ENCODE results near the gene TMEM234.
"Not testable (repeated sequence)": the region's sequence is repeated elsewhere in the genome, so short reads cannot be mapped to it uniquely, and the experiment has no call there.

Gene TMEM234

DNA sequence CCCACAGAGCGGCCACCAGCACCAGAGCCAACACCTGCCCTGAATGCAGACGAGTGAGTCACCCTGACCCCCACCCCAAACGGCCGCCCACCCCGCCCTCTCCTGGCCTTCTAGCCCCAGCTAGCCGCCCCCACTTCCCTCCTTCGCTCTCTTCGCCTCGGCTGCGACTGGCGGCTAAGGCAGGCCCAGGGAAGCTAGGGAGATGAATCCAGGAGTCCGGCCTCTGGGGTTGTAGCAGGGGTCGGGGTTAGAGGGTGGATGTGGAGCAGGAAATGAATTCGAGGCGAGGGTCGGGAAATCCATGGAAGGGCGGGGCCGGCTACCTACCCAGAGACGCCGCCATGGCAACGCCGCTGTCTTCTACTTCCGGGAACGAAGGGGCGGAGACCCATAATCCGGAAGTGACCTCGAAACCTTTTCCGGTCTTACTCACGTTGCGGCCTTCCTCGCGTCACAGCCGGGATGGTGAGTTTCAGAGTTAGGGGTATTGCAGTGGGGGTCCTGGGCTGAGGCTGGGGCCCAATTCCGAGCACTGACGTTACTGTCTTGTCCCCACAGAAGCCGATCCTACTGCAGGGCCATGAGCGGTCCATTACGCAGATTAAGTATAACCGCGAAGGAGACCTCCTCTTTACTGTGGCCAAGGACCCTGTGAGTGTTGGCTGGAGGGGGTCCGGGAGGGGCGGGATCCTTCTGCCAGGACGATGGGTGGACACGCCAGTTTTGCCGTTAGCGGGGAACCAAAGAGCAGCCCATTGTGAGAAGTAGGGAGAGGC is at the start of gene TMEM234, which contains the start of gene EIF3I:
Gene TMEM234 (minus strand): TSS at position 374 of the 776 bp plus-strand sequence. CDS start 31 bp downstream, at position 343.
Gene EIF3I (plus strand): TSS at position 428 of the 776 bp plus-strand sequence. CDS start 35 bp downstream, at position 463.
- DNase-seq, result peak; percentile 87

DNA sequence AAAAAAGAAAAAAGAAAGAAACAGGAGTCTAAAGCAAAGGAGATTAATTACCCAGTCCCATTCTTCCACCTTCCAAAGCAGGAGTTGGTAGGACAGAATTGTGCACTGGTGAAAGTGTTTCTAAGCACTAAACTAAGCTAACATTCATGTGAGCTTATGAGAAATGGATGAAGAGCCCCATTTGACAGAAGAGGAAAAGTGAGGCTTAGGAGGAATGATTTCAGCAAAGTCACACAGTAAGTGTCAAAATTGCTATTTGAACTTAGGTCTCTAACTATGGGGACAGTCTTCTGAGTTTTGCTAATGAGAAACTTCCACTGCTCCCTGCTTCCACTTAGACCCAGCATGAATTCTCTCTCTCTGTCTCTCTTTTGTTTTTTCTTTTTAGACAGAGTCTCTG is 47.6 kb upstream of the TMEM234 start:
- no peak for DNase-seq

DNA sequence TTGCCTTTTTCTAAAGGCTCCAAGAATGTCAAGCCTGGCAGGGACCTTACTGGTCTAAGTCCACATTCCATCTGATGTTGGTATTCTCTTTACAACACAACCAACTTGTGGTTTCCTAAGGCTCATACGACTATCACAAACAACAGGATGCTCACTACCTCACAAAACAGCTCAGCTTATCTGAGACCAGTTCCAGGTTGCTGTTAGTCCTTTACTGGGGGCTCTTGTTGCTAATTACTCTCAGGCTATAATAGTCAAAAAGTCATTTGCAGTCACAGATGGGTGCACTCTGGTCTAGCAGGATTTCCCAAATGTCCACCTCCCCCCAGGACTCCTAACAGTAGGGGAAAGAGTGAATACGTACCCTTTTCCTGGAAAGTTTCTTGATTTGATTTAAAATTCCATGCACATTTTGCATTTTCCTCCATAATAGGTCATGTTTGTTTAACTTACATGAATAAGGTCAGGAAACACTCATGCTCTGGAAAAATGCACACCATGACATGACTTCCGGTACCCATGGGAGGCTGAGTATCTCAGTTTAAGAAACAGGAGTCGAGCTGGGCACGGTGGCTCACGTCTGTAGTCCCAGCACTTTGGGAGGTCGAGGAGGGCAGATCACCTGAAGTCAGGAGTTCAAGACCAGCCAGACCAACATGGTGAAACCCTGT is 44.9 kb upstream of the TMEM234 start:
- DNase-seq, result no peak

DNA sequence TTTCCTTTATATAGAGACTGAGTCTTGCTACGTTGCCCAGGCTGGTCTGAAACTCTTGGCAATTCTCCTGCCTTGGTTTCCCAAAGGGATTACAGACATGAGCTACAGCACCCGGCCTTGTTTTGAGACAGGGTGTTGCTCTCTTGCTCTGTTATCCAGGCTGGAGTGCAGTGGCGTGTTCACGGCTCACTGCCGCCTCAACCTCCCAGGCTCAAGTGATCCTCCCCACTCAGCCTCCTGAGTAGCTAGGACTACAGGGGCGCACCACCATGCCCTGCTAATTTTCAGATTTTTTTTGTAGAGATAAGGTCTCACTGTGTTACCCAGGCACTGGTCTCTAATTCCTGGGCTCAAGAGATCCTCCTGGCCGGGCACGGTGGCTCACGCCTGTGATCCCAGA is 43.7 kb upstream of the TMEM234 start:
- DNase-seq, result no peak

DNA sequence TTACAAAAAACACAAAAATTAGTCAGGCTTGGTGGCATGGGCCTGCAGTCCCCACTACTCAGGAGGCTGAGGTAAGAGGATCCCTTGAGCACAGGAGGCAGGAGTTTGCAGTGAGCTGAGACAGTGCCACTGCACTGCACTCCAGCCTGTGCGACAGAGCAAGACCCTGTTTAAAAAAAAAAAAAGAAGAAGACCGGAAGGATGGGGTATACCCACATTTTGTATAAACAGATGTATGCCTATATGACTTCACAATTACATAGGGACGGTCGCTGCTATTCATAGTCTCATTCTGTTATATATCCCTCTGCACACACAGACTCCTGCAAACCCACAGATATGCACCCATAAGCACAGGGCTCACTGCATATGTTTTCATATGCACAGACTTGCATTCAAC is 41.6 kb upstream of the TMEM234 start:
- DNase-seq, result no peak

DNA sequence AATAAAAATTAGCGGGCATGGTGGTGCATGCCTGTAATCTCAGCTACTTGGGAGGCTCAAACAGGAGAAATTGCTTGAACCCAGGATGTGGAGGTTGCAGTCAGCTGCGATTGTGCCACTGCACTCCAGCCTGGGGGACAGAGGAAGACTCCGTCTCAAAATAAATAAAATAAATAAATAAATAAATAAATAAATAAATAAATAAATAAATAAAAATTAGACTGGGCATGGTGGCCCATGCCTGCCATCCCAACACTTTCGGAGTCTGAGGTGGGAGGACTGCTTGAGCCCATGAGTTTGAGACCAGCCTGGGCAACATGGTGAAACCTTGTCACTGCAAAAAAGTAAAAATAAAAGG is 41.1 kb upstream of the TMEM234 start:
- not testable (repeated sequence) for DNase-seq

GRCh38 chr1:32257227-32257508 is 35.0 kb upstream of the TMEM234 start:
- DNase-seq, result no peak

- no peak for DNase-seq
Measured at GRCh38 chr1:32256473-32257226, 34.5 kb upstream of the TMEM234 start.

- DNase-seq, result no peak
Measured at GRCh38 chr1:32255072-32256071, 33.2 kb upstream of the TMEM234 start.

DNA sequence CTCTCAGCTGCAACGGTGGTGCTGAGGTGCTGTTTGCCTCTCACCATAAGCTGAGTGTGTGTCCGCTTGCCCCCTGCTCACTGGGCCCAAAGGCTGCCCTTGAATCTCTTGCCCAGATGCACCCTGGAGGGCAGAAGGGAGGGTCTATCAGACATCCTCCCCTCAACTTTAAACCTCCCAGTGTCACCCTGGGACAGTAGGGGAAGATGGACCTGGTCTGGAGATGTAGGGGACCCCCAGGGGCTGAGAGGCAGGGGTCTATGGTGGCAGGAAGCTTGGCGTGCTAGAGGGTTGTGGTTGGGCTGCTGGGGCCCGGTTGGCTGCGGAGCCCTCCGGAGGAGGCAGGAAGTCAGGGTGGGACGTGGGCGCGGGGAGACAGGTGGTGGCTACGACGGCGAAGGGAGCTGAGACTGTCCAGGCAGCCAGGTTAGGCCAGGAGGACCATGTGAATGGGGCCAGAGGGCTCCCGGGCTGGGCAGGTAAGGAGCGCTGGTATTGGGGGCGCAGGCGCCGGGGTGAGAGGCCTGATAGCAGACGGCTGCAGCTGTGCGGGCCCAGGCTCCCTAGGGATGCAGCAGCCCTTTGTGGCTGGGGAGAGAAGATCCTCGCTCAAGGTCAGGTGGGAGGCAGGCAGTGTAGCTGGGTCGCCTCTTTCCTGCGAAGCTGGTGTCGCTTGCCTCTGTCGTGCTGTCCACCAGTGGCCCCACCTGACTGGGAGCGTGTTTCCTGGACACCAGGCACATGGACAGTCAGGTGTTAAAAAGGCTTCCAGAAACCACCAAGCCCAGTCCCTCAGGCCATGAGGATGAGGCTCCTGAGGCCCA is 29.0 kb upstream of the TMEM234 start, which contains the start of gene LCK:
Gene LCK (plus strand): TSS at position 373 of the 824 bp plus-strand sequence. CDS start 23,065 bp downstream, outside the sequence.
- no peak for DNase-seq

- no peak for DNase-seq
Measured at GRCh38 chr1:32249831-32250525, 27.8 kb upstream of the TMEM234 start.

DNA sequence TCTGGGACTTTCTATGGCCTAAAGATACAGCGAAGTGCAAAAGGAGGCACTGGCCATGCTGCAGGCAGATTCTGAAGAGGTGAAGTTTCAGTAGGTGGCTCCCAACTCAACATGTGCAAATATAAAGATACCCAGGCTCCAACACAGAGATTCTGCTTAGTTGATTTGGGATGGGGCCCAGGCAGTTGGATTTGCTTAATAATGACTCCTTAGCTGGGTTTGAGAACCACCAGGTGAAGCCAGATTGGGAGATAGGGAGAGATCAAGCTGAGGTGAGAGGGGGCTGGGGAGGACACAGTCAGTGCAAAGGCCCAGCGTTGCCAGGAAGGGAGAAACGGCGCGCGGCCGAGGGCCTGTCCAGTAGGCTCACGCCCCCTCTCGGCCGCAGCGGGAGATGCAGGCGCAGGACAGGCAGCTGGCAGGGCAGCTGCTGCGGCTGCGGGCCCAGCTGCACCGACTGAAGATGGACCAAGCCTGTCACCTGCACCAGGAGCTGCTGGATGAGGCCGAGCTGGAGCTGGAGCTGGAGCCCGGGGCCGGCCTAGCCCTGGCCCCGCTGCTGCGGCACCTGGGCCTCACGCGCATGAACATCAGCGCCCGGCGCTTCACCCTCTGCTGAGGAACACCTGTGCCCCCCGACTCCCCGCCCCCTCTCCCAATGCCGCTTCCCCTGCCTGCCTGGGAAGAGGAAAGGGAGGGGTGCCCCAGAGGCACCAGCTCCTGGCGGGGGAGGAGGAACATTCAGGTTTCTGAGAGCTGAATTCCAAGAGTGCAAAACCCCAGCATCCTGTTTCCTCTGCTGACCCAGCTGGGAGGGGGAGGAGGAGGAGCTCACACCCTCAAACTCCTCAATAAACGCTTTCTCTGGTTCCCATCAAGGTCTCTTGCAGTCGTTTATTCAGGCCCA is 26.1 kb upstream of the TMEM234 start:
- peak; percentile 83 for DNase-seq

DNA sequence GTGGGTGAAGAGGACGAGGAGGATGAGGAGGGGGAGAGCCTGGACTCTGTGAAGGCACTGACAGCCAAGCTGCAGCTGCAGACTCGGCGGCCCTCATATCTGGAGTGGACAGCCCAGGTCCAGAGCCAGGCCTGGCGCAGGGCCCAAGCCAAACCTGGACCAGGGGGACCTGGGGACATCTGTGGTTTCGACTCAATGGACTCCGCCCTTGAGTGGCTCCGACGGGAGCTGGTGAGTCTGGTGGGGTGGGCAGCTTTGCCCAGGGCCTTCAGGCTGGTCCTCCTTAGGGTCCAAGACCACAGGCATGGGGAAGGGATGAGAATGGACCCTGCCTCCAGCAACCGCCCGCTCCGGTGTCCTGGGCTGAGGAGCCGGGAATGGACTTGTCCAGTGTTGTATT is 25.3 kb upstream of the TMEM234 start:
- DNase-seq, result no peak

- DNase-seq, result no peak
Measured at GRCh38 chr1:32246888-32247273, 24.7 kb upstream of the TMEM234 start, which contains the start of gene FAM167B. FAM167B (plus strand) TSS chr1:32247222; CDS start chr1:32247422, 200 bp downstream.

DNA sequence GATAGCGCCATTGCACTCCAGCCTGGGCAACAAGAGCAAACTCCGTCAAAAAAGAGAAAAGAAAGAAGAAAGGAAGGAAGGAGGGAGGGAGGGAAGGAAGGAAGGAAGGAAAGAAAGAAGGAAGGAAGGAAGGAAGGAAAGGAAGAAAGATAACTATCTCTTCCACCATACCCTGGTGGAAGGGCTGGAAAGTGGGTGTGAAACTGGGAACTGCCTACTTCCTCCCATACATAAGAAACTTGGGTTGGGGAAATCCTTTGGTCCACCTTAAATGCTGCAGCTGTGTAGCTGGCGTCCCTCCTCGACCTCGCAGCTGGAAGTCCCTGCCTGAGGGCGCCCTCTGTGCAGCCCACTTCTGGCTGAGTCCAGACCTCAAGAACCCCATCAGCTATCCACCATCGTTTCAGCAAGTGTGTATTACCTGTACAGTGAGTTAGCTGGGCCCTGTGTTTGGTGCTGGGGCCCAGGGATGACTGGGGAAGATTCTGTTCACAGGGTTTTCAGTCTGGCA is 20.2 kb upstream of the TMEM234 start:
- no peak for DNase-seq

DNA sequence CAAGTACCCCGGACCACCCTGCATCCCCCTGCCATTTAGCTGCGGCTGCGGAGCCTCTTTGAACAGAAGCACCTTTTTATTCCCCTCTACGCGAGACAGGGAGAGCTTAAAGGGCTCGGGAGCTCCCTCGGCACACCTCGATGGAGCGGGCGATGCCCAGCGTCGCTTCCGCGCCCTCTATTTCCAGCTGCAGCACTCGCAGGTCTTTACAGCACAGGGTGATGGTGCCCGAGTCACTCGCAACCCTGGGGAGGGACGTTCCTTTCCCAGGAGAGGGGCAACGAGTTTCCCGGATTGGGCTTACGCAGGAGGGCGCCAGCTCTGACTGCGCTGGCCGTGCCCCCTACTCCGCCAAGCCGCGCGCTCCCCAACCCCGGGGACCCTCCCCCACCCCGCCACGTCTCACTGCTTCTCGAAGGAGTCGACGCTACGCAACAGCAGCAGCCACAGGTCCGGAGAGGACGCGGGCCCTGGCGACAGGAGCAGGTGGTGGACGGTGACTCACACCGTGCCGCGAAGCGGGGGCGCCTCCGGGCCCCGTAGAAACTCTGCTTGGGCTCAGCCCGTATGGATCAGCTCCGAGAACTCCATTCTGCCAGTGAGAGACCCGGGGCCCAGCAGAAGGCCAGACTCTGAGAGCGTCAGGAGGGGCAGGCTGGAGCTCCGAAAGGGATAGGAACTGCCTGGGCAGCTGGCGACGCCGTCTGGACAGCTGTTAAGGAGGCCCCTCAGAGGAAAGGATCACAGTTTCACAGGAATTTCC is 19.0 kb upstream of the TMEM234 start:
- DNase-seq, result peak; percentile 64

GRCh38 chr1:32240140-32240951 is 18.2 kb upstream of the TMEM234 start:
- DNase-seq, result peak; percentile 77

DNA sequence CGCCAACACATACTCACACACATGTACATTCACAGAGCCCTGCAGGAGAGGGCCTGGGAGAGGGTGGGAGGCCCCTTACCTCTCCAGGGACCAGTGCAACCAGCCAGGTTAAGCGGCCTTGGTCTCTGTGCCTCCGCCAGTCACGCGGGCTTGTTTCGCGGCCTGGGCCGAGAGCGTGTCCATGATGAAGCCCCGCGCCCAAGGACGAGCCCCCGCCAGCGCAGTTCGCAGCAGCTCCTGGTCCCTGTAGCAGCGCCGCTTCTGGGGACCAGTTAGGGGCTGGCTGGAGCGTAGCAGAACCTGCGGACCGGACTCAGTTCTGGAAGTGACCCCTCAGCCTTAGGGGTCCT is 17.6 kb upstream of the TMEM234 start:
- DNase-seq, result peak; percentile 79
